ENCODE data around the gene UMODL1.

GRCh38 chr21:42025376-42026081, 45.6 kb upstream of the UMODL1 start:
- TF ChIP-seq POLR2A (IDR thresholded peaks at IDR 0.05; ENCODE audit: low read depth, low read length): no peak
- no peak for TF ChIP-seq POLR2AphosphoS5 (IDR thresholded peaks at IDR 0.05; ENCODE audit: low read depth, low read length)
- no peak for TF ChIP-seq TAF1 (IDR thresholded peaks at IDR 0.05; ENCODE audit: low read depth, low read length)
- TF ChIP-seq SPI1 (IDR thresholded peaks at IDR 0.05; ENCODE audit: low read depth, low read length): no peak
- no peak for TF ChIP-seq POU2F2 (IDR thresholded peaks at IDR 0.05; ENCODE audit: low read depth, low read length)
- TF ChIP-seq PAX5 (IDR thresholded peaks at IDR 0.05; ENCODE audit: insufficient read depth, low read length, severe bottlenecking): no peak
